Measurements from ENCODE around the gene LIMA1.
A peak's percentile ranks its signal among the peaks of the same experiment; 100 is the strongest.
"Not testable (repeated sequence)": the region's sequence is repeated elsewhere in the genome, so short reads cannot be mapped to it uniquely, and the experiment has no call there.

The LIMA1 gene

DNA sequence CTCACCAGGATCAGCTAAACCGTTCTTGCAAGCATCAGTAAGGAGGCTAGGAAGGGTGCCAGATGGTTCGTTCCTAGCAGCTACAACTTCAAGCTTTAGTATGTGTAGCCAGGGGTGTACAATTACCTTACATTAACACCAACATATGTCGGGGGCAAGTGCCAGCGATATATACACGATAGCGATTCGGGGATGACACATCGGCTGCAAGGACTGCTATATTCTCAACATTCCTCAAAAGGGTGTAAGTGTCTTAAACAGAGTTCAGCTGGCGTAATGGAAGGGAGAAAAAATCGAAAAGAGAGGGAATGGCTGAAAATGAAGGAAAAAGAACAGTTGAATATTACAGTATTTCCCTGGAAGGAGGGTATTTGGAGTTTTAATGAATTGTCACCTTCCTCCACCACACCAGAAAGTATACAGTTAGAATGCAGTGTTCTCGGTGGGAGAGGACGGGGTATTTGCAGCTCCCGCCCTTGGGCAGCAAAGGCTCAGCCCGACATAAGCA, 545 bp downstream of the LIMA1 start:
- peak overlapping the region; percentile 91 for H3K4me2 ChIP-seq (ENCODE audit: low read length)
- peak overlapping the region; percentile 81 for H3K9ac ChIP-seq (ENCODE audit: low read depth, low read length)
- no peaks in the 10 kb centered on the region for H3K27me3 ChIP-seq (ENCODE audit: control insufficient read depth, insufficient read depth, low read length)
- peak overlapping the region; percentile 87 for H3K4me3 ChIP-seq (ENCODE audit: low read length)
- no peaks in the 10 kb centered on the region for H3K36me3 ChIP-seq (ENCODE audit: insufficient read depth, low read length)
- no peaks in the 10 kb centered on the region for H3K9me3 ChIP-seq (replicated peaks; ENCODE audit: low read length)
- H3K4me1 ChIP-seq (ENCODE audit: control insufficient read depth, insufficient read depth, low read length), result peaks cover 6% of the 10 kb centered on the region

DNA sequence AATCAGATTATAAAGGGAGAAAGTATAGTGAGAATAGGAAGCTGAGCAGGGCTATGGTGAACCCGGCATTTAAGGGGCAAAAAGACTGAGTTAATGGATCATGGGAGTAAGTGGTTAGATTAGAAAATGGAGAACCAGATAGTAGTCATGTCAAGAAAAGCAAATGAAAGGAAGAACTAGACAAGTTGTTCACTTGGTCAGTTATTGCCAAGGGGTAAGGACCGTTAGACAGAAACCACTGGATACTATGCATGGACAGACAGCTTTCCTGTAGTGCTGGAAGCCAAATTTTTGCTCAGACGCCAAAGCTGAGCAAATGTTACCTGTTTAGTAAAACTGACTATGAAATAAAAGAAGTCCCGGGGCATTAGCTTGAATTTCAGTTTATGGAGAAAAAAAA, 3.8 kb downstream of the LIMA1 start:
- Histone ChIP-seq H3K9me3 (replicated peaks; ENCODE audit: low read length) (no peaks in the 10 kb centered on the region), H3K27me3 (ENCODE audit: control insufficient read depth, insufficient read depth, low read length) (no peaks in the 10 kb centered on the region), H3K4me1 (ENCODE audit: control insufficient read depth, insufficient read depth, low read length) (peaks cover 6% of the 10 kb centered on the region), H3K4me2 (ENCODE audit: low read length) (no peak overlapping the region), H3K36me3 (ENCODE audit: insufficient read depth, low read length) (no peaks in the 10 kb centered on the region), H3K9ac (ENCODE audit: low read depth, low read length) (no peak overlapping the region), H3K4me3 (ENCODE audit: low read length) (no peak overlapping the region)

GRCh38 chr12:50276912-50277671, 6.2 kb downstream of the LIMA1 start:
- Histone ChIP-seq H3K9ac (ENCODE audit: low read depth, low read length) (no peak overlapping the region), H3K27me3 (ENCODE audit: control insufficient read depth, insufficient read depth, low read length) (no peaks in the 10 kb centered on the region), H3K9me3 (replicated peaks; ENCODE audit: low read length) (no peaks in the 10 kb centered on the region), H3K4me3 (ENCODE audit: low read length) (no peak overlapping the region), H3K4me1 (ENCODE audit: control insufficient read depth, insufficient read depth, low read length) (no peaks in the 10 kb centered on the region), H3K4me2 (ENCODE audit: low read length) (no peak overlapping the region), H3K36me3 (ENCODE audit: insufficient read depth, low read length) (no peaks in the 10 kb centered on the region)

GRCh38 chr12:50276068-50276467, 7.3 kb downstream of the LIMA1 start:
- Histone ChIP-seq H3K4me2 (ENCODE audit: low read length) (no peak overlapping the region), H3K9me3 (replicated peaks; ENCODE audit: low read length) (no peaks in the 10 kb centered on the region), H3K27me3 (ENCODE audit: control insufficient read depth, insufficient read depth, low read length) (no peaks in the 10 kb centered on the region), H3K4me3 (ENCODE audit: low read length) (no peak overlapping the region), H3K4me1 (ENCODE audit: control insufficient read depth, insufficient read depth, low read length) (no peaks in the 10 kb centered on the region), H3K9ac (ENCODE audit: low read depth, low read length) (no peak overlapping the region), H3K36me3 (ENCODE audit: insufficient read depth, low read length) (no peaks in the 10 kb centered on the region)

- H3K27me3 ChIP-seq (ENCODE audit: control insufficient read depth, insufficient read depth, low read length), result no peaks in the 10 kb centered on the region
- H3K4me3 ChIP-seq (ENCODE audit: low read length), result no peak overlapping the region
- H3K4me1 ChIP-seq (ENCODE audit: control insufficient read depth, insufficient read depth, low read length), result no peaks in the 10 kb centered on the region
- H3K9ac ChIP-seq (ENCODE audit: low read depth, low read length), result no peak overlapping the region
- H3K4me2 ChIP-seq (ENCODE audit: low read length), result no peak overlapping the region
- H3K9me3 ChIP-seq (replicated peaks; ENCODE audit: low read length), result no peaks in the 10 kb centered on the region
- H3K36me3 ChIP-seq (ENCODE audit: insufficient read depth, low read length), result no peaks in the 10 kb centered on the region
Measured at GRCh38 chr12:50275556-50275955, 7.8 kb downstream of the LIMA1 start.

GRCh38 chr12:50275127-50275526, 8.2 kb downstream of the LIMA1 start:
- H3K27me3 ChIP-seq (ENCODE audit: control insufficient read depth, insufficient read depth, low read length); H3K36me3 ChIP-seq (ENCODE audit: insufficient read depth, low read length); H3K9me3 ChIP-seq (replicated peaks; ENCODE audit: low read length); H3K4me1 ChIP-seq (ENCODE audit: control insufficient read depth, insufficient read depth, low read length); H3K4me2 ChIP-seq (ENCODE audit: low read length); H3K4me3 ChIP-seq (ENCODE audit: low read length); H3K9ac ChIP-seq (ENCODE audit: low read depth, low read length): not testable (repeated sequence)

GRCh38 chr12:50271724-50272247, 11.5 kb downstream of the LIMA1 start:
- Histone ChIP-seq H3K36me3 (ENCODE audit: insufficient read depth, low read length) (no peaks in the 10 kb centered on the region), H3K27me3 (ENCODE audit: control insufficient read depth, insufficient read depth, low read length) (no peaks in the 10 kb centered on the region), H3K4me2 (ENCODE audit: low read length) (peak overlapping the region; percentile 58), H3K9ac (ENCODE audit: low read depth, low read length) (peak overlapping the region; percentile 38), H3K4me1 (ENCODE audit: control insufficient read depth, insufficient read depth, low read length) (no peaks in the 10 kb centered on the region), H3K4me3 (ENCODE audit: low read length) (peak overlapping the region; percentile 36), H3K9me3 (replicated peaks; ENCODE audit: low read length) (no peaks in the 10 kb centered on the region)

DNA sequence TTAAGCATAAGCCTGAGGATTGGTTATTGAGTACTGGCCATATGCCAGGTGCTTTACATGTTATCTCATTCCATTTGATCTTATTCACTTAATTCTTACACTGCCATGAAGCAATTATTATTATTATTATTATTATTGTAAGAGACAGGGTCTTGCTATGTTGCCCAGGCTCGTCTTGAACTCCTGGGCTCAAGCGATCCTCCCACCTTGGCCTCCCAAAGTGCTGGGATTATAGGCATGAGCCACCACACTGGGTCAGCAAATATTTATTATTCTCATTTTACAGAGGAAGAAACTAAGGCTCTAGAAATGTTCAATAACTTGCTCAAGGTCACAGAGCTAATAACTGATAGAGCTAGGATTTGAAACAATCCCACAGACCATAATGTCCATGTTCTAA, 14.8 kb downstream of the LIMA1 start:
- no peak overlapping the region for H3K4me3 ChIP-seq (ENCODE audit: low read length)
- no peaks in the 10 kb centered on the region for H3K36me3 ChIP-seq (ENCODE audit: insufficient read depth, low read length)
- H3K9me3 ChIP-seq (replicated peaks; ENCODE audit: low read length), result no peaks in the 10 kb centered on the region
- H3K9ac ChIP-seq (ENCODE audit: low read depth, low read length), result no peak overlapping the region
- H3K27me3 ChIP-seq (ENCODE audit: control insufficient read depth, insufficient read depth, low read length), result no peaks in the 10 kb centered on the region
- no peaks in the 10 kb centered on the region for H3K4me1 ChIP-seq (ENCODE audit: control insufficient read depth, insufficient read depth, low read length)
- H3K4me2 ChIP-seq (ENCODE audit: low read length), result no peak overlapping the region

GRCh38 chr12:50265770-50266524, 17.4 kb downstream of the LIMA1 start:
- Histone ChIP-seq H3K9ac (ENCODE audit: low read depth, low read length) (no peak overlapping the region), H3K27me3 (ENCODE audit: control insufficient read depth, insufficient read depth, low read length) (no peaks in the 10 kb centered on the region), H3K4me3 (ENCODE audit: low read length) (no peak overlapping the region), H3K36me3 (ENCODE audit: insufficient read depth, low read length) (no peaks in the 10 kb centered on the region), H3K4me1 (ENCODE audit: control insufficient read depth, insufficient read depth, low read length) (peaks cover 7% of the 10 kb centered on the region), H3K9me3 (replicated peaks; ENCODE audit: low read length) (no peaks in the 10 kb centered on the region), H3K4me2 (ENCODE audit: low read length) (no peak overlapping the region)

- H3K9ac ChIP-seq (ENCODE audit: low read depth, low read length), result no peak overlapping the region
- no peak overlapping the region for H3K4me2 ChIP-seq (ENCODE audit: low read length)
- no peaks in the 10 kb centered on the region for H3K27me3 ChIP-seq (ENCODE audit: control insufficient read depth, insufficient read depth, low read length)
- no peaks in the 10 kb centered on the region for H3K36me3 ChIP-seq (ENCODE audit: insufficient read depth, low read length)
- no peak overlapping the region for H3K4me3 ChIP-seq (ENCODE audit: low read length)
- H3K9me3 ChIP-seq (replicated peaks; ENCODE audit: low read length), result no peaks in the 10 kb centered on the region
- H3K4me1 ChIP-seq (ENCODE audit: control insufficient read depth, insufficient read depth, low read length), result peaks cover 7% of the 10 kb centered on the region
Measured at GRCh38 chr12:50263832-50264231, 19.5 kb downstream of the LIMA1 start.

DNA sequence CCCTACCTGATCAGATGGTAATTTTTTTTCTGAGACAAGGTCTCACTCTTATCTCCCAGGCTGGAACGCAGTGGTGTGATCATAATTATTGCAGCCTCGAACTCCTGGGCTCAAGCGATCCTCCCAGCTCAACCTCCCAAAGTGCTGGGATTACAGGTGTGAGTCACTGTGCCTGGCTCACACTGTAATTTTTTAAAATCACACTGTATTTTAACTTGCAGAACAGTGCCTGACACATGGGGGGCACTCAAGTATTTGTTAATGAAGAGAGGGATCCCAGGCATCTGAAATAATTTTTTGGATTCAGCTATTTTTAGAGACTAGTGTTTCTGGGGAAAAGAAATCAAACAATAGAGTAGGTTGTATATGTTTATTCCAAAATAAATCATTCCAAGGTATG, 21.7 kb downstream of the LIMA1 start:
- H3K36me3 ChIP-seq (ENCODE audit: insufficient read depth, low read length), result no peaks in the 10 kb centered on the region
- no peak overlapping the region for H3K9ac ChIP-seq (ENCODE audit: low read depth, low read length)
- no peak overlapping the region for H3K4me3 ChIP-seq (ENCODE audit: low read length)
- H3K4me1 ChIP-seq (ENCODE audit: control insufficient read depth, insufficient read depth, low read length), result peaks cover 19% of the 10 kb centered on the region
- H3K4me2 ChIP-seq (ENCODE audit: low read length), result no peak overlapping the region
- no peaks in the 10 kb centered on the region for H3K27me3 ChIP-seq (ENCODE audit: control insufficient read depth, insufficient read depth, low read length)
- no peaks in the 10 kb centered on the region for H3K9me3 ChIP-seq (replicated peaks; ENCODE audit: low read length)
